H9 (cell line): ENCODE data around the gene SNRNP25. TPM values are rescaled to one million over a fixed set of nuclear protein-coding genes. Genes with fewer than 3 reads are reported as not detected.
A peak's percentile ranks its signal among the peaks of the same experiment; 100 is the strongest.

Experiments used
- DNase-seq: peaks from one replicate; pipeline ENCODE4 v3.0.0-alpha.2; 2017
- H2AFZ ChIP-seq: one replicate; pipeline ENCODE4 v1.6.1; 2013; ENCODE audit warnings: mild to moderate bottlenecking, low read length, control low read depth, moderate library complexity
- H2AK5ac ChIP-seq: 2 replicates; pipeline ENCODE4 v1.6.1; 2013; ENCODE audit warnings: low read length, control low read depth, mixed read lengths; ENCODE audit not compliant: insufficient read length
- H2BK120ac ChIP-seq: one replicate; pipeline ENCODE4 v1.6.1; 2013; ENCODE audit warnings: low read depth, mild to moderate bottlenecking, low read length, control low read depth, inconsistent platforms; ENCODE audit not compliant: poor library complexity, severe bottlenecking
- H2BK12ac ChIP-seq: 2 replicates; pipeline ENCODE4 v1.6.1; 2013; ENCODE audit warnings: low read length, control low read depth, mixed read lengths, low read depth; ENCODE audit not compliant: insufficient read length
- H2BK15ac ChIP-seq: 2 replicates; pipeline ENCODE4 v1.6.1; 2013; ENCODE audit warnings: low read depth, low read length, control low read depth
- H2BK20ac ChIP-seq: one replicate; pipeline ENCODE4 v1.6.1; 2013; ENCODE audit warnings: low read depth, mild to moderate bottlenecking, low read length, control low read depth, inconsistent platforms; ENCODE audit not compliant: poor library complexity, severe bottlenecking
- H2BK5ac ChIP-seq: 2 replicates; pipeline ENCODE4 v1.6.1; 2013; ENCODE audit warnings: low read length, control low read depth, mixed read lengths; ENCODE audit not compliant: insufficient read length
- H3K14ac ChIP-seq: 2 replicates; pipeline ENCODE4 v1.6.1; 2013; ENCODE audit warnings: low read length, control low read depth; ENCODE audit not compliant: insufficient read depth
- H3K18ac ChIP-seq: 2 replicates; pipeline ENCODE4 v1.6.1; 2013; ENCODE audit warnings: low read depth, mild to moderate bottlenecking, mixed read lengths, low read length, control low read depth; ENCODE audit not compliant: insufficient read length
- H3K23ac ChIP-seq: 2 replicates; pipeline ENCODE4 v1.6.1; 2013; ENCODE audit warnings: low read length, control low read depth, mixed read lengths, low read depth; ENCODE audit not compliant: insufficient read length
- H3K23me2 ChIP-seq: 2 replicates; pipeline ENCODE4 v1.6.1; 2013; ENCODE audit warnings: low read depth, mild to moderate bottlenecking, mixed read lengths, low read length, control low read depth; ENCODE audit not compliant: insufficient read length, poor library complexity, severe bottlenecking
- H3K27ac ChIP-seq: 2 replicates; pipeline ENCODE4 v1.5.1; 2013; ENCODE audit warnings: low read length, control low read depth, mixed read lengths, low read depth; ENCODE audit not compliant: insufficient read length
- H3K27me3 ChIP-seq: 2 replicates; pipeline ENCODE4 v1.6.1; 2013; ENCODE audit warnings: low read length, control low read depth, inconsistent platforms; ENCODE audit not compliant: insufficient read depth
- H3K4ac ChIP-seq: 2 replicates; pipeline ENCODE4 v1.6.1; 2013; ENCODE audit warnings: low read depth, mild to moderate bottlenecking, control low read depth, inconsistent platforms, low read length, moderate library complexity
- H3K4me1 ChIP-seq: 2 replicates; pipeline ENCODE4 v1.6.1; 2013; ENCODE audit warnings: low read length, control low read depth, inconsistent platforms; ENCODE audit not compliant: insufficient read depth
- H3K4me2 ChIP-seq: 2 replicates; pipeline ENCODE4 v1.6.1; 2013; ENCODE audit warnings: low read length, control low read depth, mixed read lengths; ENCODE audit not compliant: insufficient read length, insufficient read depth
- H3K56ac ChIP-seq: 2 replicates; pipeline ENCODE4 v1.6.1; 2013; ENCODE audit warnings: low read depth, mild to moderate bottlenecking, mixed read lengths, low read length, control low read depth; ENCODE audit not compliant: insufficient read length
- H3K79me1 ChIP-seq: 2 replicates; pipeline ENCODE4 v1.6.1; 2013; ENCODE audit warnings: low read depth, mild to moderate bottlenecking, moderate library complexity, low read length, control low read depth, inconsistent platforms; ENCODE audit not compliant: insufficient read depth, poor library complexity, severe bottlenecking
- H3K79me2 ChIP-seq: 2 replicates; pipeline ENCODE4 v1.6.1; 2013; ENCODE audit warnings: low read length, control low read depth, inconsistent platforms; ENCODE audit not compliant: insufficient read depth
- H3K9ac ChIP-seq: 2 replicates; pipeline ENCODE4 v1.6.1; 2013; ENCODE audit warnings: low read length, control low read depth, mixed read lengths; ENCODE audit not compliant: insufficient read length; ENCODE audit errors: extremely low read depth
- H3K9me3 ChIP-seq: one replicate; pipeline ENCODE4 v1.6.1; 2013; ENCODE audit warnings: low read depth, low read length, inconsistent platforms; ENCODE audit not compliant: control insufficient read depth
- H3T11ph ChIP-seq: one replicate; pipeline ENCODE4 v1.6.1; 2013; ENCODE audit warnings: mild to moderate bottlenecking, low read length, control low read depth, inconsistent platforms
- H4K20me1 ChIP-seq: one replicate; pipeline ENCODE4 v1.6.1; 2013; ENCODE audit not compliant: control insufficient read depth, insufficient read length, insufficient read depth
- H4K5ac ChIP-seq: 2 replicates; pipeline ENCODE4 v1.6.1; 2013; ENCODE audit warnings: low read depth, mild to moderate bottlenecking, mixed read lengths, low read length, control low read depth; ENCODE audit not compliant: insufficient read length
- H4K8ac ChIP-seq: replicated peaks from 2 replicates; pipeline ENCODE4 v1.6.1; 2013; ENCODE audit warnings: low read length, control low read depth, mixed read lengths, low read depth; ENCODE audit not compliant: insufficient read length
- H4K91ac ChIP-seq: 2 replicates; pipeline ENCODE4 v1.6.1; 2013; ENCODE audit warnings: low read depth, mild to moderate bottlenecking, moderate library complexity, mixed read lengths, low read length, control low read depth; ENCODE audit not compliant: insufficient read length
- H3K27ac Mint-ChIP-seq, 3 experiments: 2 replicates in 2 of 3; 3 replicates in 1 of 3; pipeline ENCODE4 v1.8.0; 2020 to 2021; ENCODE audit warnings: mixed read lengths in 3 of 3, mild to moderate bottlenecking in 1 of 3, moderate library complexity in 1 of 3
- H3K27me3 Mint-ChIP-seq: 2 replicates; pipeline ENCODE4 v1.8.0; 2021; ENCODE audit warnings: low read depth, mild to moderate bottlenecking, moderate library complexity, mixed read lengths
- H3K36me3 Mint-ChIP-seq, 3 experiments: 2 replicates in 2 of 3; 3 replicates in 1 of 3; pipeline ENCODE4 v1.8.0; 2020 to 2021; ENCODE audit warnings: low read depth in 3 of 3, mixed read lengths in 3 of 3; ENCODE audit not compliant: insufficient read depth in 1 of 3
- H3K4me1 Mint-ChIP-seq, 2 experiments: 2 replicates each; pipeline ENCODE4 v1.8.0; 2020; ENCODE audit warnings: mixed read lengths in 2 of 2
- H3K4me3 Mint-ChIP-seq, 2 experiments: 2 replicates in 1 of 2; 3 replicates in 1 of 2; pipeline ENCODE4 v1.8.0; 2020 to 2021; ENCODE audit warnings: mild to moderate bottlenecking in 2 of 2, mixed read lengths in 2 of 2, moderate library complexity in 1 of 2
- H3K9me3 Mint-ChIP-seq, 2 experiments: 2 replicates in 1 of 2; 3 replicates in 1 of 2; pipeline ENCODE4 v1.8.0; 2020; ENCODE audit warnings: mild to moderate bottlenecking in 2 of 2, mixed read lengths in 2 of 2, moderate library complexity in 1 of 2
- CTCF ChIP-seq: fragments of 200-600 bp; sonication (generic); conservative IDR thresholded peaks from 3 replicates; pipeline ENCODE4 v1.8.0; 2021; ENCODE audit warnings: antibody characterized with exemption, mild to moderate bottlenecking
- WGBS: extraction: QIAGEN DNeasy Blood & Tissue Kit; methylation state at CpG from one replicate; pipeline ENCODE4 v1.1.7; 2013; ENCODE audit warnings: missing lambda C conversion rate, low lambda C conversion rate, mixed read lengths; ENCODE audit not compliant: insufficient read length; ENCODE audit errors: extremely low coverage; 5-methylcytosine and 5-hydroxymethylcytosine counted together
- total RNA-seq: library from RNA; stranded (reverse); gene quantifications from 2 replicates; pipeline ENCODE4 v1.2.1, GENCODE V29; 2021

SNRNP25 gene
- total RNA-seq, 1 experiment from 2014 or later, result 78.5 TPM

GRCh38 chr16:36336-36984 is 17.2 kb upstream of the SNRNP25 start:
- H2AK5ac ChIP-seq, result no peak overlapping the region
- H3K4ac ChIP-seq, result no peak overlapping the region
- H3K56ac ChIP-seq, result no peak overlapping the region
- peaks cover 11 to 33% (median 24%) of the 10 kb centered on the region in 3 experiments; a peak in 6 of 7 replicates for H3K36me3 Mint-ChIP-seq
- H2BK20ac ChIP-seq, result no peak overlapping the region
- H3K27ac Mint-ChIP-seq, result peak overlapping the region in 1 of 3 experiments; percentile 9; a peak in 2 of 7 replicates
- H3K27ac ChIP-seq, result no peak overlapping the region
- no peak overlapping the region for H2BK5ac ChIP-seq
- no peaks in the 10 kb centered on the region for H3K79me1 ChIP-seq
- WGBS, result no CpG with 5 or more reads among the region's 15 CpGs
- H4K20me1 ChIP-seq, result no peaks in the 10 kb centered on the region
- no peaks in the 10 kb centered on the region for H3K4me1 Mint-ChIP-seq
- no peaks in the 10 kb centered on the region for H3K9me3 Mint-ChIP-seq
- TF ChIP-seq CTCF, result no peak
- no peak overlapping the region for H2BK15ac ChIP-seq
- H3K27me3 ChIP-seq, result no peaks in the 10 kb centered on the region
- H3K4me3 Mint-ChIP-seq, result no peak overlapping the region
- H3T11ph ChIP-seq, result no peak overlapping the region
- DNase-seq, result no peak
- H3K23ac ChIP-seq, result no peak overlapping the region
- no peak overlapping the region for H4K91ac ChIP-seq
- H2AFZ ChIP-seq, result no peak overlapping the region
- H2BK12ac ChIP-seq, result no peak overlapping the region
- H3K4me2 ChIP-seq, result no peak overlapping the region
- no peak overlapping the region for H3K9ac ChIP-seq
- H3K14ac ChIP-seq, result no peak overlapping the region
- no peak overlapping the region for H4K8ac ChIP-seq
- no peak overlapping the region for H2BK120ac ChIP-seq
- H4K5ac ChIP-seq, result no peak overlapping the region
- H3K27me3 Mint-ChIP-seq, result no peaks in the 10 kb centered on the region
- H3K79me2 ChIP-seq, result no peaks in the 10 kb centered on the region
- H3K23me2 ChIP-seq, result no peaks in the 10 kb centered on the region
- H3K18ac ChIP-seq, result no peak overlapping the region
- H3K9me3 ChIP-seq, result no peaks in the 10 kb centered on the region
- H3K4me1 ChIP-seq, result no peaks in the 10 kb centered on the region
